GM21737 (cell line): ENCODE measurements around the gene CHMP2A.

Source experiments
- ATAC-seq: cut with Tn5 transposase; IDR thresholded peaks from one replicate; pipeline ENCODE4 v1.9.1; 2021; ENCODE audit warnings: mild to moderate bottlenecking, moderate library complexity; ENCODE audit not compliant: unreplicated experiment

The CHMP2A gene

GRCh38 chr19:58570770-58571574, 16.1 kb upstream of the CHMP2A start:
- ATAC-seq, result no peak

DNA sequence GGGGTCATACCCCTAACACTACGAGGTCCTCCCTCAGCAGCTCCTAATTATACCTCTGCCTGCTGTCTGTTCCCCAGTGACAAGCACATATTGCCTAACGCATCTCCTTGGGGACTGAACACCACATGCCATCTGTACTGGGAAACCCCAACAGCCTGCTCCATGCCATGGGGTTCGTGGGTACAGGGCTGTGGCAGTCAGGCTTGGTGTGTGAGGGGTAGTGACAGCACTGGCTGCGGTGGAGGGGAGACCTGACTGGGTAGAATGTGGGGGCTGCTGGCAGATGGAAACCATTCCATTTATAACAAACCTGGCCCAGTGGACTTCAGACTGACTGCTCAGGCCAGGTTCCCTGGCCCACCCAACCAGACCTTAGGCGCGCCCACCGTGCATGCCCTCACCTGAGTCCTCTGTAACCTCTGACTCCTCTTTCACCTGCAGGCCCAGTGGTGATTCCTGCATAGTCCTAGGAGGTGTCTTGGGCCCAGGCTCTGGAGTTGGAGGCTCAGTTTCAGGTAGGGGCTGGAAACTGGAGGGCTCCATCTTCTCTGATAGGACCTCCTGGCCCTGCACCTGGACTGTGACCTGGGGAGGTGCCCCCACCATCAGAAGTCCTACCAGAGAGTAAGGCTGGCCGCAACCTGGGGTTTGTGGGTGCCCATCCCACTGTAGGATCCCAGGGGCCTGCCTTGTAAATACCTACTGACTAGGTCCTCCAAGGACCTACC, 15.2 kb upstream of the CHMP2A start:
- no peak for ATAC-seq

DNA sequence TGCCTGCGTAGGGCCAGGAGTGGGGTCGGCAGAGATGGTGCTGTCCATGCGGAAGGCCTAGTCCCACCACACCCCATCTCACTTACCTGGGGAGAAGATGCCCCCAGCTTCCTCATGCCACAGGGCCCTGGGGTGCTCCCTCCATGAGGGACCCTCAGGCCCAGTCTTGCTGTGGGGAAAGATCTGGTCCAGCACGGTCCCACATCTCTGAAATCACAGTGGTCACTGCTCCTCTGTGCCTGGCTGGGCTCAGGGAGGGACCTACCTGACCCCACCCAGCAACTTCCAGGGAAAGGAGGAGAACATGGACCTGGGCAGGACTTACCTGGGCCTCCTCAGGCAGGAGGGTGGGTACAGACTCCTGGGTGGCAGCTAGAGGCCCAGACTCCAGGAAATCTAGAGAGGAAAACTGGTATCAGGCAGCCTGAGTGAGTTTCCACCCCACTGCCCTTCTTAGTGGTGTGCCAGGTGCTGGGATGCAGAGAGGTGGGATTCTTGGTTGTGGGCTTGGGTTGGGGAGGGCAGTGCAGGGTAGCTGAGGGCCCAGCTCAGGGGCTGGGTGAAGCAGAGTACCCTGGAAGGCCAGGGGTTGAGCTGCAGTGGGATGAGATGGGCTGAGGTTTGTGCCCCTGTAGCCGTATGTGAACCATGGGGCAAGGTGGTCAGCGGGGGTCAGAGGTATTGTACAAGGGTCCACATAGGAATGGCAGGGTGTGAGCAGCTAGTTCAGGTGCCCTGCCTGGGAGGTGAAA, 14.5 kb upstream of the CHMP2A start:
- ATAC-seq, result no peak

DNA sequence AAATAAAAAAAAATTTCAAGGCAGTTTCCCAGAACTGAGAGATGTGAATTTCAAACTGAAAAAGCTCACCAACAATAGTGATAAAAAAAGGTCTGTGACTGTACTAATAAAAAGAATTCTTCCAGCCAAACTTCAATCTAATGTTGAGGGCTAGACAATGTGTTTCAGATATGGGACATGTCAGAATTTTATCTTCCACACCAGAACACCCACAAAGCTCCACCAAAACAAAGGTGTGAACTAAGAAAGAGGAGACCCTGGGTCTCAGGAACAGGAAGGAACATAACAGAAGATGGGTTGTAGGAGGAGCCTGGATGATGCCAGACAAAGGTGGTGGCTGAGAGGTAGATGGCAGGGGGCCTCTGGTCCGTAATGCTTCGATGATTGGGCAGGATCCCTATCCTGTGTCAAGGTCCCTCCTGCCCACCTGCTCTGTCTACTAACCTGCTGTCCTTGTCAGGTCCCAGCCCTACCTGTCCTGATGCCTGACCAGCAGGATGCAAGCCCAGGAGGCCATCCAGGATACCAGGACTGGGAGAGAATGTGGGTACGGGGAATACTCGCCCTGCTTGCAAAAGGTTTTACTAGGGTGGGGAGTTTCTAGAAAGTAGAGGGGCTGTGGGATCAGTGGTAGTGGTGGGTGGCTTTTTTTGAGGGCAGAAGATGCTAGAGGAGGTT, 13.7 kb upstream of the CHMP2A start:
- no peak for ATAC-seq

DNA sequence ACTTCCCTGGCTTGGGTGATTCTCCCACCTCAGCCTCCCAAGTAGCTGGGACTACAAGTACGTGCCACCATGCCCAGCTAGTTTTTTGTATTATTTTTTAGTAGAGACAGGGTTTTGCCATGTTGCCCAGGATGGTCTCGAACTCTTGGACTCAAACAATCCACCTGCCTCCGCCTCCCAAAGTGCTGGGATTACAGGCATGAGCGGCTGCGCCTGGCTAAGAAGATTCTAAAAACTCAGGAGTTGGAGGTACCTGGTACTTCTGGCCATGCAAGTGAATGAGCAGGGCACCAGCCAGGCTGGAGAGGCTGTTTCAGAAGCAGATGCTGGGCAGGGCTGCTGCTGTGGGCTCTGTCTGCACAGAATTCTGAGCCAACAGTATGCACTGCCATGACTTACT, 12.1 kb upstream of the CHMP2A start:
- no peak for ATAC-seq

- no peak for ATAC-seq
Observed at GRCh38 chr19:58563823-58564222, 8.9 kb upstream of the CHMP2A start.

- no peak for ATAC-seq
Observed at GRCh38 chr19:58563034-58563573, 8.2 kb upstream of the CHMP2A start.

- ATAC-seq, result no peak
Observed at GRCh38 chr19:58562122-58563033, 7.5 kb upstream of the CHMP2A start.

- ATAC-seq, result no peak
Observed at GRCh38 chr19:58561373-58562121, 6.6 kb upstream of the CHMP2A start.

DNA sequence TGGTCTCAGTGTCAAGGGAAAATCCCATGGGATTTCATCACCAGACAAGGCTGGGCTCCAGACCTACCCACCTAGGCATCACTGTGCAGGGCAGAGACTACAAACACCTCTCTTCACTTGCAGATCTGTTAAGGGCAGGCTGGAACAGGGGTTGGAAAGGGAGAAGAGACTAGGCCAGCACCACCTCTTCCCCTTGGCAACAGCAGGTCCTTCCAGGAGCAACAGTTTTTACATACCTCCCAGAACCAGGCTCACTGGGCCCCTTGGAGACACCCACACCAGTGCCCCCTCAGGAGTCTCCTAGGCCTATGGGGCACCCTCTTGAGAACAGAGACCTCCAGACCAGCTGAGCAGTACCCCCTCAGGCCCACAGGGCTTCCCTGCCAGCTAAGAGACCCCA, 6.0 kb upstream of the CHMP2A start:
- no peak for ATAC-seq

DNA sequence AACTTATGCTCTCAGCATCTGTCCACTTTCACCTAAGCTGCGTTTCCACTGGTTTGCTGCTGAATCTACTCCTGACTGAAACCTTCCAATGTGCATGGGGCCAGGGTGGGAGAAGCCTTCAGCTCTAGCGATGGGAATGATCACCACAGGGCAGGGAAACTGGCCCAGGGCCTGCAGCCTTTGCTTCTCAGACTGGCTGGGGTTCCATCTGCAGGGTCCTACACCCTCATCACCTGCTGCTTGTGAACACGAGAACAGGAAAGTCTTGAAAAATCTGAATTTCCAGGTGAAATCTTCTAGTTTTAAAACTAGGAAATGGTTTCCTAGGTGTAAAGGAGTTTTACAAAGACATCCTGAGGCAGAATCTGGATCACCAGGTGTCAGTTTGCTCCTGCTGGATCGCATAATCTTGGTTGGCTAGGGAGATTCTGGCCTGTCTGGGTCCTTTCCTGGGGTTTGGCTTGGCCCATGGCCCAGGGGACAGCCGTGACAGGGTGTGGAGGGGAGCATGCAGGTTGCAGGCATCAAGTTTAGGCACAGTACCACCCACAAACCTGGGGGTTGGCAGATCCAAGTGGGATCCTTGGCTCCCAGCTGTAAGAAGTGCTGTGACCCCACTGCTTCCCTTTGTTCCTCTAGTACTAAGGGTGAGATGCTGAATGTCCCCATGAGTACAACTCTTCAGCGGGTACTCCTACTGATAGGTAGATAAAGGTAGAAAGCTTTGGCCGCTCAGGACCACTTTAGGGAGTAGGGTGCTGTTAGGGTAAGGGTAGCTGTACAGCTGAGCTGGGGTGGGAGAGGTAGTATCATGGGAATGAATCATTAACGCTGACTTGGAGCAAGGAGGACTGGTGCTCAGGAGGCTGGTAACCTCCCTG, 5.3 kb upstream of the CHMP2A start:
- ATAC-seq, result no peak

- no peak for ATAC-seq
Observed at GRCh38 chr19:58559275-58560006, 4.5 kb upstream of the CHMP2A start.

- peak; percentile 55 for ATAC-seq
Observed at GRCh38 chr19:58558623-58559274, 3.8 kb upstream of the CHMP2A start.

DNA sequence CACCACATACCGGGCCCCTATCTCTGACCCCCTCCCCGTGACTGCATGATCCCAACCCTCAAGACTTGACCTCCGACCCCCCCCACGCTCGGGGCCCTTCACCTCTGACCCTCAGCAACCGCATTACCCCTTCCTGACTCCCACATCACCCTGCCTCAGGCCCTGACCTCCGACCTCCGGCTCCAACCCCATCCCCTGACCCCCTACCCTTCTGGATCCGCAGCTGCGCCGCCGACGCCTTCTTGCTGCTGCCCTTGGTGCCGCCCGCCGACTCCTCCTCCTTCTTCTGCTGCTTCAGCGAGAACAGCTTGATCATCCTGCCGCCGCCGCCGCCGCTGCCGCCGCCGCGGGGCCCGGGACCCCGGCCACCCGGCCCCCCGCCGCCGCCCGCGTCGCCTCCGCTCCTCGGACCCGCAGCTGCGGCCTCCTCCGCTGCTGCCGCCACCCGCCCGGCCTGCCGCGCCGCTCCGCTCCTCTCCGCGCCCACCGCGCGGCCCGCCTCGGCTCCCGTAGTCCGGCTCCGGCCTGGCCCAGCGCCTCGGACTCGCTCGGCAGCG, 3.2 kb upstream of the CHMP2A start, which contains the start of gene UBE2M:
TSS of gene UBE2M (minus strand) at position 546 of the 557 bp plus-strand sequence. CDS start at position 316, 230 bp downstream.
- peak; percentile 0 for ATAC-seq

DNA sequence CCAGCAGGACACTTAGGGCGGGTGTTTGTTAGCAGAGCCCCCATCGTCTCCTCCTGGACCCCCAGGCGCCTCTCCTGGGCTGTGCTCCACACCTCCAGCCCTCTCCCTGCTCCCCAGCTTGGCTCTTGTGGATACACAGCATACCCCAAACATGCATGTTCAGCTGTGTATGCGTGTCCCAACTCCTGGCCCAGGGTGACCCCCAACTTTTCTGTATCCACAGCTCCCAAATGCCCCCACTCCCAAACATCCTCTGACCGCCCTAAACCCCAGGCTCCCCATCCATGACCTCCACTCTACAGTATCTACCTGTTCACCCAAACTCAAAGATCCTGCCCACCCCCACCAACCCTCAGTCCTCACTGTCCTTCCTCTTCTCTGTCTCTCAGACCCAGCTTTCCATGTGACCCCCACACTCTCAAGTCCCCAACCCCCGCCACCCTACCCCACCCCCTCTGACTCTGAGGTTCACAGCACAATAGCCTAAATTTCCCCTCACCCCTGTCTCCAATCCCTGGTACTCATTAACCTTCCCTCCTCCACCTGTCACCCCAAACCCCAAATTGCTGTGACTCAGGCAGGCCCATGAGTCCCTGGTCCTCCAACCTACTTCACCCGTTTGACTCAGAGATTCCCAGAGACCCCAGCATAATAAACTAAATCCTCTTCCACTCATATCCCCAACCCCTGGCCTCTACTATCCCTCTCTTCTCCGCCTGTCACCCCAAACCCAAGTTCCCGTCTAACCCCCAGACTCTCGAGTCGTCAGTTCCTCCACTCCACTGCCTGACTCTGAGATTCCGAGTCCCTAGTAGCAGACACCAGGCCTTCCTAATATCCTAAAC, 2.5 kb upstream of the CHMP2A start:
- ATAC-seq, result no peak
